GM19438 (cell line): ENCODE data around the gene PJA1.

Experiments used
- ATAC-seq: cut with Tn5 transposase; IDR thresholded peaks from one replicate; pipeline ENCODE4 v1.9.1; 2021; ENCODE audit warnings: low read depth; ENCODE audit not compliant: unreplicated experiment

PJA1 gene

DNA sequence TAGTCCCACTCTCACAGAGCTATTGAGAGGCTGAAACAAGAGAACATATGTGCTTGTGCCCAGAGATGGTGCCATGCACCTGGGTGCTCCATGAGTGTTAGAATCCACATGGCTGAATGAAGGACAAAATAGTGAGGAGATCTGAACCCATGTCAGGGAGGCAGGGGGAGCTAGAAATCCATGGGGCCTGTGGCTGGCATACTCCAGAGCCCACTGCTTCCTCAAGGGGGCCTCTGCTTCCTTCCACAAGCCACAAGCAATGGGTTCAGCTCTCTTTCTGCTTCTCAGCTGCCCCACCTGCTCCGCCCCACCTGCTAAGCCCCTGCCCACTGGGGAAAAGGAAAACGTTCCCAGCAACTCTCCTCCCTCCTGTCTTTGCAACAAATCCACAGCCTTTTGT is 46.1 kb downstream of the PJA1 start:
- ATAC-seq = no peak

DNA sequence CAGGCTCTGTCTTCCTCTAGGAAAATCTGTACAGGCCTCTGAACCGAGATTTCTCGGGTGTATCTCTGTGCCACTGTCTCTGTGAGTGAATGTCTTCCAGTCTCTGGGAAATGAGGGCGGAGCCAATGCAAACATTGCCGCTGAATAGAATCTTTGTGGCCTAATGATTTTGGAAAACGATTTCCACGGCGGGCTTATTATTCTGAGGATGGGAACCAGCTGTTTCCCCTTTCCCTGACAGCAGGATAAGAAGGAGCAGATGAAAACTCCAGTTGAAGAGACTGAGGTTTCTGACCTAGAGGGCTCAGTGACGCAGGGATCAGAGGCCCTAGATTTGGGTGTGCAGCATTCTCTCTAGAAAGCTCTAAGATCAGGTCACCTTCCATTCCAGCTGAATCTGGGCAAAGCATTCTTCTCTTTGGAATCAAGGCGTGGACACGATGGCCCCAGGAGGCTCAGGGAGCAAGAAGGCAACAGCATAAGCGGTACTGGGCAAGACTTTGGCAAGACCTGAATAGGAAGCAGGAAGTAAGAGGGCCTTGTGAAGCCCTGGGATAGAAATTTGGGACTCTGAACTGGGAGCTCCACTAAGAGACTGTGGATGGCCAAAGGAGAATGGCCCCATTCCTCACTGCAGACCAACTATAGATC is 47.3 kb downstream of the PJA1 start:
- no peak for ATAC-seq

DNA sequence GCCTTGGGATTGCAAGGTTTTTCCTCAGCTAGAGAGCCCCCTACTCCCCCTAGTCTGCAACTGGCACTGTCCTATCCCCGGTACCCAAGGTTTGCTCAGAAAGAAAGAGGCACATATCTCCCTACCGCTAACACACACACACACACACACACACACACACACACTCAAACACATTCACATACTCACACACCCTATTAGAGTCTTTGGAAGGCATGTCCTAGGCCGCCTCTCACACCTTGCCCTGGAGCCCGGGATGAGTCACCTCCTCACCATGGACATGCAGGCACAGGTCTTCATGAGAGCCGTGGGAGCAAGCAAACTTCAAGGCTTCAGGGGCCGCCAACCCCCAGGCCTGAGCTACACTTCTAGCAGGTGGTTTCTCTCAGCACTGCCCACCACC is 49.2 kb downstream of the PJA1 start:
- no peak for ATAC-seq

DNA sequence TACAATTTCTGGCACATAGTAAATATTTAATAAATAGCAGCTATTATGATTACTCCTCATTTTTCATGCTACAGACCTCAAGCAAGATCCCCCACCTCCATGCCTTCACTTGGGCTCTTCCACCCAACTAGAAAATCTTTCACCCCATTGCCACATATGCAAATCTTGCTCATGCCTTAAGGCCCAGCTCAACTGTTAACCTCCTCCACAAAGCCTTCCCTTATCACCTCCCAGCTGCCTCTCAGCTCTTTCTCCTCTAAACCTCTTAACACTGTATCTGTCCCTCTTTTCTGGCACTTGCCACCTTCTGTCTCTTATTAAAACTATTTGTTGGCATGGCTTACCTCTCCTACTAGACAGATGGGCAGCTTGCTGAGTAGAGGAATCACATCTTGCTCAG is 51.5 kb downstream of the PJA1 start:
- ATAC-seq = no peak
